Measurements from ENCODE around the gene KCTD16. TPM values are rescaled to one million over a fixed set of nuclear protein-coding genes. Genes with fewer than 3 reads are reported as not detected.

Gene KCTD16
- total and polyA plus RNA-seq, 2 experiments from 2014 or later = 0.02 to 0.76 TPM

DNA sequence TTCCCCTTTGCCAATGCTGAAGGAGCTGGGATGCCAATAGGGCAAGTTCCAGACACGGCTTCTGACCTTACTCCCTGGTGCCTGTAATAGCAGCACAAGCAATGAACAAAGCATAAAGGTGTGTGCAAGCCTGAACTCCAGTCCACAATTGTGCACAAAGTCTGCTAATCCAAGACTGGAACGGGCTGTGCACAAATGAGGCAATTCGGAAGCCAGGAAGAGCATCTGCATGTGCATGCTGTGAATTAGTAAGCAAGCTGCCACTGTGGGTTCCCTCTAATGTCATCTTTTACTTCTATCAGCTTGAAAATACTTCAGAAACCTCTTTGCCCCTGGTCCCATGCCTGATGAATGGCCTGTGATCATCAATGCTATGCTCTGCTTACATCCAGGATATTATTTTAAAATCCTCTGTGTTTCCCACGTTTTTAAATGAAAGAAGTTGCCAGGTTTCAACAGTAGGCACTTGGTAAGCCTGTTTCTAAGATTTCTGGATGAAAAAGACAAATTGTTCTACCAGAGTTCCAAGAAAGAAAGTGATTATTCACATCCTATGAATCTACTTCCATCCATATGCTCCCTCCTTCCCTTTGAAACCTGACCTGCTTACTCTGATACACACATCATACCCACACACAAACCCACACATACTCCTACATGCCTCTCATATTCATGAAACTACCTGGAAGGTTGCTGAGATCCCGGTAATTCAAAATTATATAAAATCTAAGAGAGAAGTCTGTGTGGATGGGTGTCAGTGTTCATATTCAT lies 165.7 kb downstream of the KCTD16 start (continued):
- TF ChIP-seq CTCF (conservative IDR thresholded peaks at IDR 0.05; ENCODE audit: low read depth in 2 of 2) (no peak), ZNF331 (CRISPR knock-in tag; IDR thresholded peaks at IDR 0.05; ENCODE audit: low read depth) (no peak), JUNB (IDR thresholded peaks at IDR 0.05; ENCODE audit: unreplicated experiment) (no peak), STAT1 (IDR thresholded peaks at IDR 0.05; ENCODE audit: unreplicated experiment) (no peak), EZH2 (IDR thresholded peaks at IDR 0.05; ENCODE audit: low read depth, unreplicated experiment) (no peak), CREB1 (CRISPR knock-in tag; IDR thresholded peaks at IDR 0.05; ENCODE audit: low read depth) (no peak), POLR2AphosphoS5 (IDR thresholded peaks at IDR 0.05; ENCODE audit: low read depth) (no peak), ZNF114 (CRISPR knock-in tag; IDR thresholded peaks at IDR 0.05) (no peak), NANOG (IDR thresholded peaks at IDR 0.05; ENCODE audit: borderline replicate concordance) (no peak)
- TF ChIP-seq, protein P1, sequence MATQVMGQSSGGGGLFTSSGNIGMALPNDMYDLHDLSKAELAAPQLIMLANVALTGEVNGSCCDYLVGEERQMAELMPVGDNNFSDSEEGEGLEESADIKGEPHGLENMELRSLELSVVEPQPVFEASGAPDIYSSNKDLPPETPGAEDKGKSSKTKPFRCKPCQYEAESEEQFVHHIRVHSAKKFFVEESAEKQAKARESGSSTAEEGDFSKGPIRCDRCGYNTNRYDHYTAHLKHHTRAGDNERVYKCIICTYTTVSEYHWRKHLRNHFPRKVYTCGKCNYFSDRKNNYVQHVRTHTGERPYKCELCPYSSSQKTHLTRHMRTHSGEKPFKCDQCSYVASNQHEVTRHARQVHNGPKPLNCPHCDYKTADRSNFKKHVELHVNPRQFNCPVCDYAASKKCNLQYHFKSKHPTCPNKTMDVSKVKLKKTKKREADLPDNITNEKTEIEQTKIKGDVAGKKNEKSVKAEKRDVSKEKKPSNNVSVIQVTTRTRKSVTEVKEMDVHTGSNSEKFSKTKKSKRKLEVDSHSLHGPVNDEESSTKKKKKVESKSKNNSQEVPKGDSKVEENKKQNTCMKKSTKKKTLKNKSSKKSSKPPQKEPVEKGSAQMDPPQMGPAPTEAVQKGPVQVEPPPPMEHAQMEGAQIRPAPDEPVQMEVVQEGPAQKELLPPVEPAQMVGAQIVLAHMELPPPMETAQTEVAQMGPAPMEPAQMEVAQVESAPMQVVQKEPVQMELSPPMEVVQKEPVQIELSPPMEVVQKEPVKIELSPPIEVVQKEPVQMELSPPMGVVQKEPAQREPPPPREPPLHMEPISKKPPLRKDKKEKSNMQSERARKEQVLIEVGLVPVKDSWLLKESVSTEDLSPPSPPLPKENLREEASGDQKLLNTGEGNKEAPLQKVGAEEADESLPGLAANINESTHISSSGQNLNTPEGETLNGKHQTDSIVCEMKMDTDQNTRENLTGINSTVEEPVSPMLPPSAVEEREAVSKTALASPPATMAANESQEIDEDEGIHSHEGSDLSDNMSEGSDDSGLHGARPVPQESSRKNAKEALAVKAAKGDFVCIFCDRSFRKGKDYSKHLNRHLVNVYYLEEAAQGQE (IDR thresholded peaks at IDR 0.05; ENCODE audit: unreplicated experiment) = no peak

DNA sequence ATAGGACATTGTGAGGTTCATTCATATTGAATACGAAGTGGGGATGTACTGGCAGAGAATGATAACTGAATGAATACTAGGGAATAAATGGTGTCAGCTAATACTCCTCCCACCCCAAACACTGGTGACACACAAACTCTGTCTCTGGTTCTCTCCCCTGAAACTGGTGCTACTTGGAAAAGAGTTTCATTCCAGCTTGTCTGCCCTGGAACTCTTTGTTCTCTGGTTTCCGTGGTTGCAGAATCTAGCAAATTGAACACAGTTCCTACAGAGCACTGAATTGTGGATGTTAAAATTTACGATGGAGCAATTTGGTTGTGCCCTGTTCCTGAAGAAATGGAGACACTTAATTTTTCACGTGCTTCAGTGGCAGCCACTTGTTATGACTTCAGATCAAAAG lies 181.7 kb downstream of the KCTD16 start:
- no peaks in the 10 kb centered on the region for H3K9me3 Mint-ChIP-seq
- peaks cover 38% of the 10 kb centered on the region for H3K27me3 ChIP-seq (ENCODE audit: insufficient read depth)
- peaks cover 26% of the 10 kb centered on the region for H3K27me3 Mint-ChIP-seq (ENCODE audit: insufficient read depth, low read depth, poor library complexity)
- H3K36me3 ChIP-seq (ENCODE audit: insufficient read depth) = no peaks in the 10 kb centered on the region
- peaks cover 17% of the 10 kb centered on the region for H3K4me1 ChIP-seq (ENCODE audit: insufficient read depth)
- DNase-seq (ENCODE audit: low spot score) (no peak), ATAC-seq (no peak)
- no peak overlapping the region for H3K4me3 Mint-ChIP-seq
- H4K20me1 ChIP-seq (replicated peaks; ENCODE audit: insufficient read depth) = no peaks in the 10 kb centered on the region
- H2AFZ ChIP-seq = no peak overlapping the region
- no peaks in the 10 kb centered on the region for H3K9me2 ChIP-seq (ENCODE audit: insufficient read depth)
- H3F3A ChIP-seq (replicated peaks; ENCODE audit: low read depth) = no peaks in the 10 kb centered on the region
- H3K36me3 Mint-ChIP-seq (ENCODE audit: low read depth) = no peaks in the 10 kb centered on the region
- H3K4me3 ChIP-seq = no peak overlapping the region
- peaks cover 27% of the 10 kb centered on the region for H3K4me1 Mint-ChIP-seq
- H3K27ac Mint-ChIP-seq = no peak overlapping the region
- no peaks in the 10 kb centered on the region for H3K79me2 ChIP-seq (replicated peaks; ENCODE audit: insufficient read depth)
- no peak overlapping the region for H3K27ac ChIP-seq (ENCODE audit: low read depth)
- no peak overlapping the region for H3K4me2 ChIP-seq
- TF ChIP-seq EZH2 (IDR thresholded peaks at IDR 0.05; ENCODE audit: low read depth, unreplicated experiment) (no peak), ETS1 (IDR thresholded peaks at IDR 0.05) (no peak), ZNF331 (CRISPR knock-in tag; IDR thresholded peaks at IDR 0.05; ENCODE audit: low read depth) (no peak), CREB1 (CRISPR knock-in tag; IDR thresholded peaks at IDR 0.05; ENCODE audit: low read depth) (no peak), NANOG (IDR thresholded peaks at IDR 0.05; ENCODE audit: borderline replicate concordance) (no peak), STAT1 (IDR thresholded peaks at IDR 0.05; ENCODE audit: unreplicated experiment) (no peak), POLR2AphosphoS5 (IDR thresholded peaks at IDR 0.05; ENCODE audit: low read depth) (no peak), EZH2phosphoT487 (IDR thresholded peaks at IDR 0.05; ENCODE audit: unreplicated experiment) (no peak), JUNB (IDR thresholded peaks at IDR 0.05; ENCODE audit: unreplicated experiment) (no peak)
